ENCODE data around the gene SENP5.
A peak's percentile ranks its signal among the peaks of the same experiment; 100 is the strongest.

The SENP5 gene

GRCh38 chr3:196966526-196967401 is 99.0 kb downstream of the SENP5 start:
- TF ChIP-seq CTCF (conservative IDR thresholded peaks at IDR 0.05; ENCODE audit: low read depth, low read length), result no peak
- H3K4me3 ChIP-seq (ENCODE audit: low read length), result peak overlapping the region; percentile 8
- DNase-seq (ENCODE audit: low read depth), result no peak

GRCh38 chr3:196967412-196968232 is 99.9 kb downstream of the SENP5 start:
- no peak for TF ChIP-seq CTCF (conservative IDR thresholded peaks at IDR 0.05; ENCODE audit: low read depth, low read length)
- no peak overlapping the region for H3K4me3 ChIP-seq (ENCODE audit: low read length)
- DNase-seq (ENCODE audit: low read depth), result no peak

- peak within 1 kb of the TSS; percentile 40 for H3K4me3 ChIP-seq (ENCODE audit: low read length)
- no peak for TF ChIP-seq CTCF (conservative IDR thresholded peaks at IDR 0.05; ENCODE audit: low read depth, low read length)
- no peak for DNase-seq (ENCODE audit: low read depth)
These were observed 100.8 kb downstream of the SENP5 start, which contains the start of gene PIGZ for GRCh38 chr3:196968233-196969133. PIGZ (minus strand) TSS chr3:196968833; CDS start chr3:196952031, 16,802 bp downstream.

GRCh38 chr3:196969134-196969659 is 101.5 kb downstream of the SENP5 start:
- DNase-seq (ENCODE audit: low read depth), result no peak
- peak overlapping the region; percentile 40 for H3K4me3 ChIP-seq (ENCODE audit: low read length)
- no peak for TF ChIP-seq CTCF (conservative IDR thresholded peaks at IDR 0.05; ENCODE audit: low read depth, low read length)

GRCh38 chr3:196969660-196970546 is 102.2 kb downstream of the SENP5 start:
- peak; percentile 42 for TF ChIP-seq CTCF (conservative IDR thresholded peaks at IDR 0.05; ENCODE audit: low read depth, low read length)
- no peak overlapping the region for H3K4me3 ChIP-seq (ENCODE audit: low read length)
- no peak for DNase-seq (ENCODE audit: low read depth)

Measured in retinal pigment epithelial cell (primary cell).